ENCODE results near the gene IL22. TPM values are rescaled to one million over a fixed set of nuclear protein-coding genes. Genes with fewer than 3 reads are reported as not detected.

IL22 gene
- total and polyA plus RNA-seq, 2 of the 8 experiments (the other 6 are each of a cell fraction or from before 2014, with no cell fraction given) = not detected

DNA sequence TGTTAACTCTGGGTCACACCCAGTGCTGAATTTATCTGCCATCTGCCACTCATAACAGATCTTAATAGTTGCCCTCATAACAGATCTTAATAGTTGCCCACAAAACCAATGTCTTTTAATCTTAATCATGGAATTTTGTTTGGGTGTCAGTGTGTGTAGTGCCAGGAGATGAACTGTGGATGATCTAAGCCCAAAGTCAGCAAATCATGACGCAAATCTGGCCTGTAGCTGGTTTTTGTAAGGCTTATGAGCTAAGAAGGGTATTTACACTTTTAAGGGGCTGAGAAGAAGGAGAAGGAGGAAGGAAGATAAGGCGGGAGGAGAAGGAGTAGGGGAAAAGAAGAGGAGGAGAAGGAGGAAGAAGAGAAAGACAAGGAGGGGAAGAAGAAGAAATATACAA lies 17.8 kb downstream of the IL22 start:
- Histone ChIP-seq H2BK20ac (ENCODE audit: low read length) (no peak overlapping the region), H3K9me3 (ENCODE audit: insufficient read depth in 2 of 2, low read depth in 1 of 2, low read length in 1 of 2) (no peaks in the 10 kb centered on the region), H4K5ac (ENCODE audit: insufficient read length, low read depth, low read length) (no peak overlapping the region), H2BK15ac (ENCODE audit: low read length) (no peak overlapping the region), H4K8ac (ENCODE audit: extremely low read depth, insufficient read depth, low read length) (no peak overlapping the region), H2BK5ac (ENCODE audit: low read depth, low read length) (no peak overlapping the region), H3K23ac (ENCODE audit: insufficient read length) (no peak overlapping the region), H2AK5ac (ENCODE audit: low read depth, low read length) (no peak overlapping the region), H3K18ac (ENCODE audit: extremely low read depth, low read length) (no peak overlapping the region), H3K79me2 (ENCODE audit: control insufficient read depth in 1 of 2, insufficient read depth in 2 of 2, low read length in 2 of 2) (no peaks in the 10 kb centered on the region), H3K4ac (replicated peaks; ENCODE audit: insufficient read length, low read depth, low read length) (no peak overlapping the region), H3K56ac (replicated peaks; ENCODE audit: insufficient read length, low read depth, low read length) (no peak overlapping the region), H3K23me2 (ENCODE audit: low read depth, low read length) (no peaks in the 10 kb centered on the region), H3K4me2 (ENCODE audit: insufficient read depth in 1 of 2, low read depth in 2 of 2, low read length in 2 of 2) (no peak overlapping the region), H2BK120ac (replicated peaks; ENCODE audit: low read depth, low read length) (no peak overlapping the region), H3K4me3 (ENCODE audit: extremely low read depth in 1 of 4, insufficient read depth in 2 of 4, low read depth in 3 of 4, low read length in 4 of 4) (no peak overlapping the region), H3K9ac (replicated peaks in 1 of 4; ENCODE audit: extremely low read depth in 1 of 4, low read depth in 3 of 4, low read length in 3 of 4) (no peak overlapping the region), H3K79me1 (ENCODE audit: low read depth, low read length) (no peaks in the 10 kb centered on the region), H4K91ac (replicated peaks; ENCODE audit: insufficient read length, low read length) (no peak overlapping the region), H3K27me3 (replicated peaks in 1 of 4; ENCODE audit: control insufficient read depth in 3 of 4, extremely low read depth in 1 of 4, insufficient read depth in 3 of 4, low read length in 3 of 4) (no peaks in the 10 kb centered on the region), H3K14ac (ENCODE audit: insufficient read length) (no peak overlapping the region), H2AFZ (ENCODE audit: low read length) (no peak overlapping the region), H2BK12ac (ENCODE audit: low read depth, low read length) (no peak overlapping the region), H4K20me1 (replicated peaks in 1 of 2; ENCODE audit: control insufficient read depth in 1 of 2, insufficient read depth in 2 of 2, low read length in 2 of 2) (no peaks in the 10 kb centered on the region), H3K27ac (ENCODE audit: low read depth, low read length) (no peak overlapping the region), H3K4me1 (replicated peaks in 1 of 4; ENCODE audit: control insufficient read depth in 3 of 4, insufficient read depth in 4 of 4, low read length in 3 of 4) (no peaks in the 10 kb centered on the region), H3K36me3 (ENCODE audit: control insufficient read depth in 2 of 4, insufficient read depth in 4 of 4, low read length in 3 of 4) (no peaks in the 10 kb centered on the region)
- CTCF ChIA-PET (ENCODE audit: partially characterized antibody) = interaction anchor here (0.7 to 2.1 kb wide), 5 partner anchors 12 to 81 kb away, joined by 3 to 7 read pairs (median 3); no protein-coding TSS in a partner anchor
- POLR2A ChIA-PET (ENCODE audit: partially characterized antibody) = interaction anchor here (0.7 kb wide), 1 partner anchor 610 kb away, joined by 4 read pairs; no protein-coding TSS in a partner anchor
- TF ChIP-seq TEAD4 (IDR thresholded peaks at IDR 0.05; ENCODE audit: low read depth, low read length) = no peak
- DNase-seq (ENCODE audit: low read depth in 1 of 2, low spot score in 2 of 2) = no peak
- no peak for FAIRE-seq
- 88% methylated on average over 2 of the region's 2 CpGs; no CpG with 5 or more reads in 1 of the 2 experiments for WGBS, 2 experiments (ENCODE audit: extremely low coverage in 1 of 2, insufficient coverage in 1 of 2, insufficient read length in 1 of 2, insufficient replicate concordance in 2 of 2, low coverage in 1 of 2, low lambda C conversion rate in 2 of 2, missing lambda C conversion rate in 1 of 2)
